Osteoblast (primary cell): Measurements from ENCODE around the gene AQP1. TPM values are rescaled to one million over a fixed set of nuclear protein-coding genes. Genes with fewer than 3 reads are reported as not detected.

Experiments
- DNase-seq: peaks from one replicate; pipeline ENCODE4 v3.0.0; 2011; ENCODE audit warnings: low spot score, mixed read lengths; ENCODE audit not compliant: insufficient read length; ENCODE audit errors: missing footprints
- H2AFZ ChIP-seq: 2 replicates; pipeline ENCODE4 v1.6.0; 2011; ENCODE audit warnings: mild to moderate bottlenecking, low read length
- H3K27ac ChIP-seq: 2 replicates; pipeline ENCODE4 v1.5.1; 2011; ENCODE audit warnings: mild to moderate bottlenecking, low read depth, low read length, moderate library complexity
- H3K27me3 ChIP-seq: 2 replicates; pipeline ENCODE4 v1.6.0; 2012; ENCODE audit warnings: mild to moderate bottlenecking, control low read depth, inconsistent platforms, low read length, moderate library complexity; ENCODE audit not compliant: insufficient read depth
- H3K36me3 ChIP-seq: 2 replicates; pipeline ENCODE4 v1.5.1; 2011; ENCODE audit warnings: mild to moderate bottlenecking, low read length, control low read depth, moderate library complexity; ENCODE audit not compliant: insufficient read depth
- H3K4me1 ChIP-seq: 2 replicates; pipeline ENCODE4 v1.5.1; 2011; ENCODE audit warnings: mild to moderate bottlenecking, low read length, control low read depth, moderate library complexity; ENCODE audit not compliant: insufficient read depth
- H3K4me2 ChIP-seq: 2 replicates; pipeline ENCODE4 v1.6.0; 2011; ENCODE audit warnings: mild to moderate bottlenecking, low read length; ENCODE audit not compliant: insufficient read depth
- H3K4me3 ChIP-seq: fragments of 200-600 bp; sonication (generic); 3 replicates; pipeline ENCODE4 v1.5.1; 2012; ENCODE audit warnings: mild to moderate bottlenecking, low read length, inconsistent platforms; ENCODE audit not compliant: insufficient read depth
- H3K79me2 ChIP-seq: 2 replicates; pipeline ENCODE4 v1.6.0; 2012; ENCODE audit warnings: mild to moderate bottlenecking, low read length, control low read depth, inconsistent platforms; ENCODE audit not compliant: insufficient read depth
- H3K9me3 ChIP-seq: 2 replicates; pipeline ENCODE4 v1.5.1; 2011; ENCODE audit warnings: low read depth, low read length, control low read depth
- H4K20me1 ChIP-seq: 2 replicates; pipeline ENCODE4 v1.6.0; 2012; ENCODE audit warnings: mild to moderate bottlenecking, low read length, control low read depth; ENCODE audit not compliant: insufficient read depth
- CTCF ChIP-seq: IDR thresholded peaks from 2 replicates; pipeline ENCODE4 v1.5.1; 2011; ENCODE audit warnings: mild to moderate bottlenecking, low read depth, low read length, moderate library complexity; ENCODE audit errors: extremely low read depth
- total RNA-seq: library from RNA; depleted of rRNA; stranded (reverse); fragments of >200 nt; gene quantifications from 2 replicates; pipeline ENCODE4 v1.2.3, GENCODE V29; 2012

Gene AQP1
- total RNA-seq, 1 donor: 0.72 TPM

GRCh38 chr7:30879139-30880124, 32.2 kb upstream of the AQP1 start:
- Histone ChIP-seq H3K4me3 (no peak overlapping the region), H2AFZ (no peak overlapping the region), H3K79me2 (no peaks in the 10 kb centered on the region), H3K4me1 (peaks cover 4% of the 10 kb centered on the region), H4K20me1 (no peaks in the 10 kb centered on the region), H3K9me3 (no peaks in the 10 kb centered on the region), H3K4me2 (no peak overlapping the region), H3K27ac (no peak overlapping the region), H3K36me3 (no peaks in the 10 kb centered on the region), H3K27me3 (peaks cover 7% of the 10 kb centered on the region)
- no peak for DNase-seq
- no peak for TF ChIP-seq CTCF

GRCh38 chr7:30880125-30880720, 31.4 kb upstream of the AQP1 start:
- Histone ChIP-seq H3K4me2 (no peak overlapping the region), H3K4me1 (peaks cover 4% of the 10 kb centered on the region), H4K20me1 (no peaks in the 10 kb centered on the region), H3K79me2 (no peaks in the 10 kb centered on the region), H3K27ac (no peak overlapping the region), H3K36me3 (no peaks in the 10 kb centered on the region), H3K9me3 (no peaks in the 10 kb centered on the region), H3K4me3 (no peak overlapping the region), H3K27me3 (peaks cover 7% of the 10 kb centered on the region), H2AFZ (no peak overlapping the region)
- DNase-seq: no peak
- no peak for TF ChIP-seq CTCF

- H3K27ac ChIP-seq: no peak overlapping the region
- peaks cover 7% of the 10 kb centered on the region for H3K27me3 ChIP-seq
- H3K79me2 ChIP-seq: no peaks in the 10 kb centered on the region
- H3K4me1 ChIP-seq: peaks cover 4% of the 10 kb centered on the region
- no peak overlapping the region for H3K4me3 ChIP-seq
- no peaks in the 10 kb centered on the region for H4K20me1 ChIP-seq
- no peak overlapping the region for H2AFZ ChIP-seq
- H3K36me3 ChIP-seq: no peaks in the 10 kb centered on the region
- H3K4me2 ChIP-seq: no peak overlapping the region
- TF ChIP-seq CTCF: no peak
- no peaks in the 10 kb centered on the region for H3K9me3 ChIP-seq
- no peak for DNase-seq
These were observed 30.7 kb upstream of the AQP1 start for GRCh38 chr7:30880941-30881340.

DNA sequence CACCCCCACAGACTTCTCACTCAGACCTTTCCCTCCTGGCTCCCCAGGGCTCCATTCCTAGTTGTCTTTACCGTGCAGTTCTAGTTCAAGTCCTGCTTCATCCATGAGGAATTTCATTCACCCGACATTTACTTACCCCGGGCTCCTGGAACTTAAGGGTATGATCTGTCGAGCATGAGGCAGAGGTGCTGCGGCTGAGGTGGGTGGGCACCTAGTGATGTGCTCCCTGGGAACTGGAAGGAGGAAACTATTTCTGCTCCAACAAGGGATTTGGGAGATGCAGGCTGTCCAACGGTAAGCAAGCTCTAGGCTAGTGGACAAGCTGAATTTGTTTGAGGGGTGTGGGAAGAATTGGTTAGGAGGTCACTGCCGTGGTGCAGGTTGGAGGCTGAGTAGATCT, 30.2 kb upstream of the AQP1 start:
- Histone ChIP-seq H3K4me2 (no peak overlapping the region), H3K4me1 (peaks cover 4% of the 10 kb centered on the region), H3K27ac (no peak overlapping the region), H3K9me3 (no peaks in the 10 kb centered on the region), H4K20me1 (no peaks in the 10 kb centered on the region), H3K4me3 (no peak overlapping the region), H3K27me3 (peaks cover 7% of the 10 kb centered on the region), H3K79me2 (no peaks in the 10 kb centered on the region), H2AFZ (no peak overlapping the region), H3K36me3 (no peaks in the 10 kb centered on the region)
- TF ChIP-seq CTCF: no peak
- DNase-seq: no peak
